D721Med (cell line): ENCODE data around the gene GTF3C5.

Source experiments
- DNase-seq: peaks from one replicate; pipeline ENCODE4 v3.0.0; 2011; ENCODE audit warnings: low spot score; ENCODE audit not compliant: insufficient read length
- FAIRE-seq: peaks from 2 replicates; lab custom pipeline; 2011; peaks lifted over from hg19 to GRCh38; lab: Jason Lieb, UNC
- TF ChIP-seq, protein P1 (sequence below): IDR thresholded peaks from 2 replicates; pipeline ENCODE4 v1.5.1; 2012; ENCODE audit warnings: mild to moderate bottlenecking, control low read depth; ENCODE audit not compliant: insufficient read depth; ENCODE audit errors: missing control alignments

Gene GTF3C5

GRCh38 chr9:133014696-133015095 is 16.1 kb upstream of the GTF3C5 start:
- DNase-seq: no peak
- TF ChIP-seq, protein P1, sequence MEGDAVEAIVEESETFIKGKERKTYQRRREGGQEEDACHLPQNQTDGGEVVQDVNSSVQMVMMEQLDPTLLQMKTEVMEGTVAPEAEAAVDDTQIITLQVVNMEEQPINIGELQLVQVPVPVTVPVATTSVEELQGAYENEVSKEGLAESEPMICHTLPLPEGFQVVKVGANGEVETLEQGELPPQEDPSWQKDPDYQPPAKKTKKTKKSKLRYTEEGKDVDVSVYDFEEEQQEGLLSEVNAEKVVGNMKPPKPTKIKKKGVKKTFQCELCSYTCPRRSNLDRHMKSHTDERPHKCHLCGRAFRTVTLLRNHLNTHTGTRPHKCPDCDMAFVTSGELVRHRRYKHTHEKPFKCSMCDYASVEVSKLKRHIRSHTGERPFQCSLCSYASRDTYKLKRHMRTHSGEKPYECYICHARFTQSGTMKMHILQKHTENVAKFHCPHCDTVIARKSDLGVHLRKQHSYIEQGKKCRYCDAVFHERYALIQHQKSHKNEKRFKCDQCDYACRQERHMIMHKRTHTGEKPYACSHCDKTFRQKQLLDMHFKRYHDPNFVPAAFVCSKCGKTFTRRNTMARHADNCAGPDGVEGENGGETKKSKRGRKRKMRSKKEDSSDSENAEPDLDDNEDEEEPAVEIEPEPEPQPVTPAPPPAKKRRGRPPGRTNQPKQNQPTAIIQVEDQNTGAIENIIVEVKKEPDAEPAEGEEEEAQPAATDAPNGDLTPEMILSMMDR: no peak
- FAIRE-seq: no peak

GRCh38 chr9:133023117-133023890 is 7.5 kb upstream of the GTF3C5 start:
- DNase-seq (no peak), FAIRE-seq (no peak)
- TF ChIP-seq, protein P1: no peak

DNA sequence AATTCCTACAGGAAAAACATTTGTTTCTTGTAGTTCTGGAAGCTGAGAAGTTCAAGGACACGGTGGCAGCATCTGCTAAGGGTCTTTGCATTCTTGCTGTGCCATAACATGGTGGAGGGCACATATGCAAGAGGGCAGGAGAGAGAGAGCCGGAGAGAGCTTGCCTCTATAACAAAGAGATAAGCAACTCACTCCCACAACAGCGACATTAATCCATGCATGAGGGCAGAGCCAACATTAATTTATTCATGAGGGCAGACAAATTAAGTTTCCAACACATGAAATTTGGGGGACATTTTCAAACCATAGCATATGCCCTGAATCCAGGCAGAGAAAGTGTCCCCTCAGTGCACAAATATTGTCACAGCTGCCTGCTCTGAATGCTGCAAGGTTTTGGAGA is 4.4 kb upstream of the GTF3C5 start:
- FAIRE-seq (no peak), DNase-seq (no peak)
- TF ChIP-seq, protein P1: no peak

- TF ChIP-seq, protein P1: no peak
- DNase-seq (no peak), FAIRE-seq (no peak)
These were observed 3.7 kb upstream of the GTF3C5 start for GRCh38 chr9:133027134-133027533.

DNA sequence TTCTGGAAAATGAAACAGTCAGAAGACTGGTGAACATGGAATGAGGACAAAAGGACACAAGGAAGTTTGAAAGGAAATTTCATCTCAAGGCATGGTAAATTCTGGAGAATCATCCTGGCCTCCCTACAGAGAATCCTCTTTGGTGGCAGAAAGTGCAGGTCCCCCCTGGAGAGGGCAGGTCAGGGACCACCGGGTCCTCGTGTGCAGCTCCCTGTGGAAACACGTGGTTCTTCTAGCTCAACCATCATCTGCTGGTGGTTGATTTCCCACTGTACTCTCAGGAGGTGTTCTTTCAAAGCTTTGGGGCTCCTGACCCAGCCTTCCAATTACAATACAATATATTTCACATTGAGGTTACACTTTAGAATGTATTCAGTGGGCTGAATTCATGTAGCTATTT is 2.6 kb upstream of the GTF3C5 start:
- FAIRE-seq: no peak
- TF ChIP-seq, protein P1: no peak
- no peak for DNase-seq

DNA sequence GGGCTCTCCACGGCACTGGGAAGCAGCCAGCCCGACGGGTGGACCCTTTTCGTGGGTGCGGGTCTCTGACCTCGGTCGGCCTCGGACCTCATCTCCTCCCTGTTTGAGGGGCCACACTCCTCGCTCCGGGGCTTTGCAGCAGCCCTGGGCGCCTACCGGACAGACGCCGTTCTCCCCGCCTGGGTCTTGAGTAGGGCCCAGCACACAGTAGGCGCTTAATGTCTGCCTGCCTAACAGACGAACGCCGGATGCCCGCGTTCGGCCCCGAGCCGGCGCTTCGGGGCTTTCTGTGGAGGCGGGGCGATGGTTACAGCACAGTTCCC is 842 bp upstream of the GTF3C5 start:
- TF ChIP-seq, protein P1: no peak
- DNase-seq: no peak
- no peak for FAIRE-seq

DNA sequence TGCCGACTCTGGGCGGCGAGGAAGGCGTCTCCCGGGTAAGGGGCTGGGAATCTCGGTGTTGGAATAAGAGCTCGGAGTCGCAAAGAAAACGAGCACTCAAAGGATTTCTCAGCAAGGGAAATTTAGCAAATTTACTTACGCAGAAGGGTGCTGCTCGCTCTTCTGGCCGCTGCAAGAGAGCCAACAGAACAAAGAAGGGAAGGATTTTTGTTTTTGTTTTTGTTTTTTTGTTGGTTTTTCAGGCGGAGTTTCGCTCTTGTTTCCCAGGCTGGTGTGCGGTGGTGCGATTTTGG is 279 bp downstream of the GTF3C5 start:
- TF ChIP-seq, protein P1: no peak
- DNase-seq: no peak
- no peak for FAIRE-seq
